Trophoblast cell (in vitro differentiated cells and primary cell): ENCODE results near the gene AWAT1.
"Not testable (repeated sequence)": the region's sequence is repeated elsewhere in the genome, so short reads cannot be mapped to it uniquely, and the experiment has no call there.

Source experiments
- DNase-seq, 2 donors: peaks; one replicate each; pipeline ENCODE4 v3.0.0-alpha.2; 2016
- H2AFZ ChIP-seq: 2 replicates; pipeline ENCODE4 v1.6.1; 2013; ENCODE audit warnings: low read length, moderate library complexity, mild to moderate bottlenecking; ENCODE audit not compliant: insufficient read depth, poor library complexity
- H2AK5ac ChIP-seq: 2 replicates; pipeline ENCODE4 v1.6.1; 2013; ENCODE audit warnings: mild to moderate bottlenecking, low read length
- H2BK120ac ChIP-seq: 2 replicates; pipeline ENCODE4 v1.6.1; 2013; ENCODE audit warnings: low read length, mild to moderate bottlenecking, moderate library complexity; ENCODE audit not compliant: insufficient read depth, poor library complexity
- H2BK12ac ChIP-seq: 2 replicates; pipeline ENCODE4 v1.6.1; 2013; ENCODE audit warnings: mild to moderate bottlenecking, low read length, moderate library complexity
- H2BK5ac ChIP-seq: 2 replicates; pipeline ENCODE4 v1.6.1; 2013; ENCODE audit warnings: low read length, low read depth, moderate library complexity, mild to moderate bottlenecking; ENCODE audit not compliant: poor library complexity
- H3K14ac ChIP-seq: 2 replicates; pipeline ENCODE4 v1.6.1; 2013; ENCODE audit warnings: mild to moderate bottlenecking, low read length
- H3K18ac ChIP-seq: 2 replicates; pipeline ENCODE4 v1.6.1; 2013; ENCODE audit warnings: mild to moderate bottlenecking, low read length
- H3K23ac ChIP-seq: 2 replicates; pipeline ENCODE4 v1.6.1; 2013; ENCODE audit warnings: low read length
- H3K27ac ChIP-seq: 2 replicates; pipeline ENCODE4 v1.5.1; 2013; ENCODE audit warnings: low read depth, mild to moderate bottlenecking, inconsistent platforms, low read length, moderate library complexity
- H3K27me3 ChIP-seq: 2 replicates; pipeline ENCODE4 v1.6.1; 2013; ENCODE audit warnings: inconsistent platforms, mild to moderate bottlenecking, low read length, moderate library complexity; ENCODE audit not compliant: insufficient read depth
- H3K36me3 ChIP-seq, 2 experiments: 1 replicate in 1 of 2; 2 replicates in 1 of 2; pipeline ENCODE4 v1.6.1; 2013; ENCODE audit warnings: low read length in 2 of 2, mild to moderate bottlenecking in 2 of 2, moderate library complexity in 1 of 2; ENCODE audit not compliant: insufficient read depth in 2 of 2, control insufficient read depth in 1 of 2
- H3K4ac ChIP-seq: 2 replicates; pipeline ENCODE4 v1.6.1; 2013; ENCODE audit warnings: low read depth, mild to moderate bottlenecking, low read length, moderate library complexity
- H3K4me1 ChIP-seq, 2 experiments: 1 replicate in 1 of 2; 2 replicates in 1 of 2; pipeline ENCODE4 v1.6.1; 2013; ENCODE audit warnings: low read length in 2 of 2, mild to moderate bottlenecking in 2 of 2, moderate library complexity in 1 of 2; ENCODE audit not compliant: insufficient read depth in 2 of 2, control insufficient read depth in 1 of 2
- H3K4me2 ChIP-seq: 2 replicates; pipeline ENCODE4 v1.6.1; 2013; ENCODE audit warnings: inconsistent platforms, mild to moderate bottlenecking, low read length, moderate library complexity
- H3K4me3 ChIP-seq: 2 replicates; pipeline ENCODE4 v1.5.1; 2013; ENCODE audit warnings: mild to moderate bottlenecking, low read depth, low read length, inconsistent platforms
- H3K79me1 ChIP-seq: one replicate; pipeline ENCODE4 v1.6.1; 2013; ENCODE audit warnings: low read length
- H3K79me2 ChIP-seq: 2 replicates; pipeline ENCODE4 v1.6.1; 2013; ENCODE audit warnings: low read length, mild to moderate bottlenecking; ENCODE audit not compliant: control insufficient read depth, insufficient read depth, poor library complexity
- H3K9ac ChIP-seq: 2 replicates; pipeline ENCODE4 v1.6.1; 2013; ENCODE audit warnings: mild to moderate bottlenecking, low read length
- H3K9me3 ChIP-seq: 2 replicates; pipeline ENCODE4 v1.6.1; 2013; ENCODE audit warnings: low read depth, mild to moderate bottlenecking, control low read depth, inconsistent platforms, low read length; ENCODE audit not compliant: insufficient read depth
- H4K12ac ChIP-seq: 2 replicates; pipeline ENCODE4 v1.6.1; 2013; ENCODE audit warnings: low read depth, mild to moderate bottlenecking, low read length, moderate library complexity
- H4K8ac ChIP-seq: 2 replicates; pipeline ENCODE4 v1.6.1; 2013; ENCODE audit warnings: low read depth, mild to moderate bottlenecking, low read length, moderate library complexity
- H4K91ac ChIP-seq: one replicate; pipeline ENCODE4 v1.6.1; 2013; ENCODE audit warnings: low read depth, mild to moderate bottlenecking, low read length, moderate library complexity
- WGBS: extraction: QIAGEN DNeasy Blood & Tissue Kit; methylation state at CpG from one replicate; pipeline ENCODE4 v1.1.7; 2013; ENCODE audit warnings: missing lambda C conversion rate; ENCODE audit not compliant: insufficient read length, insufficient coverage; ENCODE audit errors: extremely low coverage; 5-methylcytosine and 5-hydroxymethylcytosine counted together

Gene AWAT1

GRCh38 chrX:70243601-70244000, 9.1 kb downstream of the AWAT1 start:
- not testable (repeated sequence) for H3K9me3 ChIP-seq, H3K9ac ChIP-seq, H2AK5ac ChIP-seq, H4K8ac ChIP-seq, H3K27ac ChIP-seq, H3K4me1 ChIP-seq, H4K91ac ChIP-seq, H2AFZ ChIP-seq, H3K79me2 ChIP-seq, H3K4me3 ChIP-seq, H3K14ac ChIP-seq, H3K36me3 ChIP-seq, H4K12ac ChIP-seq, H2BK12ac ChIP-seq, H3K4ac ChIP-seq, H3K18ac ChIP-seq, H2BK120ac ChIP-seq, H3K23ac ChIP-seq, H3K4me2 ChIP-seq, H2BK5ac ChIP-seq, DNase-seq, H3K79me1 ChIP-seq, H3K27me3 ChIP-seq
- no CpG with 5 or more reads among the region's 5 CpGs for WGBS

GRCh38 chrX:70244881-70245280, 10.4 kb downstream of the AWAT1 start:
- no peak overlapping the region for H3K23ac ChIP-seq
- H4K91ac ChIP-seq = no peak overlapping the region
- DNase-seq = no peak
- H2BK12ac ChIP-seq = no peak overlapping the region
- H2AK5ac ChIP-seq = no peak overlapping the region
- H3K36me3 ChIP-seq = no peaks in the 10 kb centered on the region
- H3K79me1 ChIP-seq = no peaks in the 10 kb centered on the region
- WGBS = no CpG with 5 or more reads among the region's 6 CpGs
- no peaks in the 10 kb centered on the region for H3K79me2 ChIP-seq
- no peak overlapping the region for H3K14ac ChIP-seq
- H3K27ac ChIP-seq = no peak overlapping the region
- H3K4me1 ChIP-seq = no peaks in the 10 kb centered on the region
- H2AFZ ChIP-seq = no peak overlapping the region
- H3K4ac ChIP-seq = no peak overlapping the region
- no peaks in the 10 kb centered on the region for H3K27me3 ChIP-seq
- H3K9me3 ChIP-seq = no peaks in the 10 kb centered on the region
- no peak overlapping the region for H4K12ac ChIP-seq
- no peak overlapping the region for H2BK5ac ChIP-seq
- H2BK120ac ChIP-seq = no peak overlapping the region
- H4K8ac ChIP-seq = no peak overlapping the region
- no peak overlapping the region for H3K18ac ChIP-seq
- H3K4me3 ChIP-seq = no peak overlapping the region
- no peak overlapping the region for H3K4me2 ChIP-seq
- no peak overlapping the region for H3K9ac ChIP-seq

GRCh38 chrX:70247252-70247651, 12.8 kb downstream of the AWAT1 start:
- H4K12ac ChIP-seq = no peak overlapping the region
- H4K8ac ChIP-seq = no peak overlapping the region
- no peak overlapping the region for H3K23ac ChIP-seq
- no peak overlapping the region for H3K4me3 ChIP-seq
- no peak overlapping the region for H2AK5ac ChIP-seq
- no peaks in the 10 kb centered on the region for H3K79me2 ChIP-seq
- no peaks in the 10 kb centered on the region for H3K4me1 ChIP-seq
- no peak overlapping the region for H3K4ac ChIP-seq
- H3K9me3 ChIP-seq = no peaks in the 10 kb centered on the region
- no peak overlapping the region for H4K91ac ChIP-seq
- H3K14ac ChIP-seq = no peak overlapping the region
- no peak overlapping the region for H2AFZ ChIP-seq
- no peak overlapping the region for H3K9ac ChIP-seq
- no peak overlapping the region for H2BK120ac ChIP-seq
- no CpG with 5 or more reads among the region's 2 CpGs for WGBS
- H3K18ac ChIP-seq = no peak overlapping the region
- H3K79me1 ChIP-seq = no peaks in the 10 kb centered on the region
- H3K36me3 ChIP-seq = no peaks in the 10 kb centered on the region
- no peaks in the 10 kb centered on the region for H3K27me3 ChIP-seq
- H2BK12ac ChIP-seq = no peak overlapping the region
- H2BK5ac ChIP-seq = no peak overlapping the region
- no peak overlapping the region for H3K4me2 ChIP-seq
- H3K27ac ChIP-seq = no peak overlapping the region
- DNase-seq = no peak

- H3K36me3 ChIP-seq = no peaks in the 10 kb centered on the region
- H4K8ac ChIP-seq = no peak overlapping the region
- no peak overlapping the region for H2AK5ac ChIP-seq
- H3K79me1 ChIP-seq = no peaks in the 10 kb centered on the region
- H3K4me2 ChIP-seq = no peak overlapping the region
- H4K91ac ChIP-seq = no peak overlapping the region
- H2BK5ac ChIP-seq = no peak overlapping the region
- H3K9ac ChIP-seq = no peak overlapping the region
- H3K4me1 ChIP-seq = no peaks in the 10 kb centered on the region
- no peak overlapping the region for H2BK120ac ChIP-seq
- WGBS = no CpG with 5 or more reads among the region's 2 CpGs
- no peaks in the 10 kb centered on the region for H3K79me2 ChIP-seq
- no peak overlapping the region for H3K14ac ChIP-seq
- H3K27me3 ChIP-seq = no peaks in the 10 kb centered on the region
- H2AFZ ChIP-seq = no peak overlapping the region
- no peak for DNase-seq
- H3K18ac ChIP-seq = no peak overlapping the region
- H4K12ac ChIP-seq = no peak overlapping the region
- no peak overlapping the region for H2BK12ac ChIP-seq
- H3K4me3 ChIP-seq = no peak overlapping the region
- H3K9me3 ChIP-seq = no peaks in the 10 kb centered on the region
- H3K4ac ChIP-seq = no peak overlapping the region
- no peak overlapping the region for H3K23ac ChIP-seq
- no peak overlapping the region for H3K27ac ChIP-seq
Measured at GRCh38 chrX:70252491-70252890, 18.0 kb downstream of the AWAT1 start.
